ENCODE measurements around the gene PLA2G4B.

The PLA2G4B gene

GRCh38 chr15:41851755-41852370 lies 13.2 kb downstream of the PLA2G4B start:
- DNase-seq = no peak

GRCh38 chr15:41852736-41853590 lies 14.3 kb downstream of the PLA2G4B start:
- no peak for DNase-seq

DNA sequence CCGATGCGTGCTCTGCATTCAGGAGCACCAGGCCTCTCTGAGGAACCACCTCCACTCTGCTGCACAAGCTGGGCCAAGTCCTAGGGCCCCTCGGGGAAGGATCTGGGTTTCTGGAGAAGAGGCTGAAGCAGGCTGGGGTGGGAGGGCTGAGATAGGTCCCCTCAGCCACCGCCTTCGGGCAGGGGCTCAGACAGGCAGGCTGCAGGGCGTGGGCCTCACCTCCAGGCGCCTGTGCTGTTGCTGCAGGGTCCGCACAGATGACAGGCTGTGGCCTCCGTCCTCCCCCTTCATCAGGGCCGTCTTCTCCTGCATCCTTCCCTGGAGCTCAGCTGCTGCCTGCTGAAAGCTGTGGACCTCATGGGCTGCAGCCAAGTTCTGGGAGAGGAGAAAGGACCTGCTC lies 15.2 kb downstream of the PLA2G4B start:
- DNase-seq = no peak

GRCh38 chr15:41854443-41854842 lies 15.8 kb downstream of the PLA2G4B start:
- no peak for DNase-seq

DNA sequence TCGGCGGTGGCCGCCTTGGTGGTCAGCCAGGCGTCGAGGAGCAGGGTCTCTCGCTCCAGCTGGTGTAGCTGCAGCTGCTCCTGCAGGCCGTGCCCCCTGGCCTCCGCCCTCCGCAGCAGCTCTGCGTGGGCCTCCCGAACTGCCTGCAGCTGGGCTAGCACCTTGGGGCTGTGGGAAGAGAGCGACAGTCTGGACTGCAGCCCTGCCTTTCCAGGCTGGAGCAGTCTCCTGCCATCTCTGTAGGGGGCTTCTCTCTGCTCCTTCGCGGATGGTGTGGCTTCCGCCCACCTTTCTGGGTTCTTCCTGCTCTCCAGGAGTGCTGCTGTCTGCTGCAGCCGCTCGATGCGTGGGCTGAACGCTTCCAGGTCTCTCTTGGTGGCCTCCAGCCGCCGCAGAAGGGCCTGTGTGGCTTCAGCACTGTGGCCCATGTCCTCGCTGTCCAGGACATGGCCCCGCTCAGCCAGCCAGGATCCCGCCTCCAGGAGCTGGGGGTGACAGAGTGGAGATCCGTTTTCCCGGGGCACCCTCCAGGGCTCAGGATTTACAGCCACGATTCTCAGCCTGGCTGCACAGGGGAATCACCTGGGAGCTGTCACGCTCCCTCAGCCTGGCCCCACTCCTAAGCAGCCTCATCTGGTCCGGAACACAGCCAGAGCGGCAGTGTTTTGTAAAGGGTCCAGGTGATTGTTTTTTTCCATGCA lies 16.8 kb downstream of the PLA2G4B start:
- DNase-seq = no peak

- no peak for DNase-seq
Observed at GRCh38 chr15:41856262-41856661, 17.6 kb downstream of the PLA2G4B start.

DNA sequence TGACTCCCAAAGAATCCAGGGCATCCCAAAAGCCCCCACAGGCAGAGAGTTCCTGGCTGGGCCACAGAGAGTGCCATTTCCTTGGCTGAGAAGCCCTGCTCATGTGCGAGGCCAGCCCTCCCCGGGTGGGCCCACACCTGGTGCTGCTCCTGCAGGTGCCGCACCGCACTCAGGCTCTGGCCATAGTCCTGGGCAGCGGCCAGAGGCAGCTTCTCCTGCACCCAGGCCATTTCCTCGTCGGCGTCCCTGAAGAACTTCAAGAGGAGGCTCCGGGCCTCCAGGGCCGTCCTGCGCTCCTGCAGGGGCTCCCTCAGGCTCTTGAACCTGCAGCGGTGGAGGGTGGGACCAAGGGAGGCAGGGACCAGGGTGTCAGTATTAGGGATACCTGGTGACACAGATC lies 18.1 kb downstream of the PLA2G4B start:
- no peak for DNase-seq

DNA sequence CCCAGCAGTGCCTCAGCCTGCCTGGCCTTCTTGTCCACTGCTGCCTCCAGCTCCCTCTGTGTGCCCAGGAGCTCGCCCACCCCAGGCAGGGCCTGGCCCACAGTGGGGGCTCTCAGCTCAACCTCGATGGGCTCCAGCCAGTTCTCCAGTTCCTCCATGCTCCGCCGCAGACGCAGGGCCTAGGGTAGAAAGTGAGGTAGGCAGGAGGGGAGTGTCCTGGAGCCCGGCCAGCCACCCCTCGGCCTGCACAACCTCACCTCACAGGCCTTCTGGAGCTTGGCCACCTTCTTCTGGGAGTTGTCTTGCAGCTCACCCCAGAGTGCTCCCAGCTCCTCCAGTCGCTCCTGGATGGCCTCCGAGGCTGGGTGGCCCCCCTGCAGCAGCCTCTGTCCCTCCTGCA lies 18.7 kb downstream of the PLA2G4B start:
- DNase-seq = no peak

- no peak for DNase-seq
Observed at GRCh38 chr15:41858756-41859155, 20.1 kb downstream of the PLA2G4B start.

DNA sequence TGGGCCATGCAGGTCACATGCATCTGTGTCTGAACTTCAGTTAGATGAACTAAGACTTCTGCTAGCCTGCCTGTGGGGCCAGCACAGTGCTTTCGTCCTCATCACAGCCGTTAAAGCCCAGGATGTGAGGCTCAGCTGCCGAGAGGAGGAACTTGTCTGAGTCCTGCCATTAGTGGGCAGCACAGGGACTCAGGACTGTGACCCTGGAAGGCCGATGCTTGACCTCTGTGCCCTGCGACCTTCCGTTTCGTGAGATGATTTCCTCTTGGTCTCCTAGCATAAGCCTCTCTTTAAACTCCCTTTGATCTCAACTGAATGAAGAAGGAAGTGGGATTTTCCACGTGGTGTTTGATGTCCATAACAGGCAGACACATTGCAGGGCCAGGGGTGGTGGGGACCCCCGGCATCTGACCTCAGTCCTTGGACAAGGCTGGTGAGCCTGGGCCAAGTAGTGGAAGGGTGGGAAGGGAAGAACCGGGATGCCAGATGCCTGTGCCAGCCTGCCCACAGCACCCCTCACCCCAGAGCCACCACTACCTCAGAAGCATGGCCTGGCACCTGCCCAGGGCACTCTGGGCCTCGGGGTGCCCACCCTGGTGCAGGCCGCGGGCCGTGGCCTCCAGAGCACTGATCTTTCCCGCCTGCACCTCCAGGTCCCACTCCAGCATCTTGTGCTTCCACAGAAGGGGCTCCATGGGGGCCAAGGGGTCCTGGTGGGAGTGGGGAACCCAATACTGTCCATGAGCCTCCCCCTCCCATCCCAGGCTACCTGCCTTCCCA lies 21.6 kb downstream of the PLA2G4B start:
- DNase-seq = no peak

- DNase-seq = no peak
Observed at GRCh38 chr15:41861736-41862356, 23.2 kb downstream of the PLA2G4B start.

GRCh38 chr15:41862515-41863116 lies 24.0 kb downstream of the PLA2G4B start:
- no peak for DNase-seq

DNA sequence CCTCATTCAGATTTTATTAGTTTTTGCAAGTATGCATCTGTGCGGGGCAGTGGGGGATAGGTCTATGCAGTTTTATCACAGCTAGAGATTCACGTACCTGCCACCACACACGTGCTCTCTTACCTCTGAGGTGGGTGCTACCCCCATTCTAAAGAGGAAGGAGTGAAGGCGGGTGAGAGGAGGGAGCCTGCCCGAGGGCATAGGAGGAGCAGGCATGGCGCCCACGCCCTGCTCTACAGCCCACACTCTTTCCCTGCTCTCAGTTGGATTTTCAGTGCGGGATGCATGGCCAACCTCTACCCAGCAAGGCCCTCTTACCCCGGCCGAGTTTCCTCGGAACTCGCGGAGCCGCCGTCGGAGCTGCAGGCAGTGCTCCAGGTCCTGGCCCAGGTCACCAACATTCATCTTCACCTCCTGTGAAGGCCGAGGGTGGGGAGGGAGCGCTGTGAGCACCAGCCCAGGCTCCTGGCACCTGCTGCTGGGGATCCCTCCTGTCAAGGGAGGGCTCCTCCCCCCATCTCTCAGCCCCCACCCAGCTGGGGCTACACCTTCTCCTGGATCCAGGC lies 26.9 kb downstream of the PLA2G4B start:
- DNase-seq = no peak

GRCh38 chr15:41866263-41866703 lies 27.6 kb downstream of the PLA2G4B start:
- DNase-seq = no peak

GRCh38 chr15:41866872-41867579 lies 28.4 kb downstream of the PLA2G4B start:
- no peak for DNase-seq

- no peak for DNase-seq
Observed at GRCh38 chr15:41868321-41868720, 29.7 kb downstream of the PLA2G4B start.

DNA sequence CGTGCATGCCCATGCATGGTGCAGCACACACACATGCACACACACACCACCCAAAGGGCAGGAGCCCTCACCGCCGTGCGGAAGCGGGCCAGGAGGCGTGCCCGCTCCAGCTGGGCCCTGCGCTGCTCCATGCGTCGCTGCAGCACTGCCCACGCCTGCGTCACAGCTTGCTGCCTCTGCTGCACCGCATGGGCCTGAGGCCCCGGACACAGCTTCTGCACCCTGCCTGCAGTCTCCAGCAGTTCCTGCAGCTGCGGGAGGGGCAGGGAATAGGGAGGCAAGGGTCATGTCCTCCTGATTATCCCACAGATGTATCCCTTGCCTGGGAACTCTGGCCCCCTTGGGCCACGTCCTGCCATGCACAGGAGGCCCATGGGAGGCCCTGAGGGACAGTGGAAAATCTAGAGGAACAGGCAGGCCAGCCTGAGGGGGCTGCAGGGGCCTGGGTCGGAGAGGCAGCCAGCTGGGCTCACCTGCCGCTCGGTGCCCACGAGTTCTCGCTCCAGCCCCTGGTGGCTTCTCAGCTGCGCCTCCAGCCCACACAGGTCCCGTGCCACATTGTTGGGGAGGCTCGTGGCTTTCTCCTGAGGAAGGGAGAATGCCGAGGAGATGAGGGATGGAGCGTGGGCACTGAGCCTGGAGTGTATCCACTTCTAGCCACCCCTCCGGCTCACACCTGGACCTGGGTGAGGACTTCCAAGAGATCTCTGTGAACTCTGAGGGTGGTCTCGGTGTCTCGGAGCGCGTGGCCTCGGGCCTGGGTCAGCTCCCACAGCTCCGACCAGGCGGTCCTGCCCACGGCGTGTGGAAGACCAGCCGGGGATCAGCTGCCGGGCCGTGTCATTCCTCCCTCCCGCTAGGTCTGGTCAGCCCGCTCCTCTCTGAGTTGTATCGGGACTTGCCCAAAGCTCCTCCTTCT lies 31.4 kb downstream of the PLA2G4B start:
- no peak for DNase-seq

GRCh38 chr15:41870689-41871081 lies 32.0 kb downstream of the PLA2G4B start:
- peak; percentile 60 for DNase-seq

- no peak for DNase-seq
Observed at GRCh38 chr15:41871175-41871905, 32.7 kb downstream of the PLA2G4B start.

Data from CD4-positive, alpha-beta T cell treated with Interleukin-21 for 1 hour (primary cell).